ENCODE data around the gene FSTL1.

Gene FSTL1

GRCh38 chr3:120469440-120469839 lies 18.6 kb upstream of the FSTL1 start:
- no peaks in the 10 kb centered on the region for H3K27me3 ChIP-seq (ENCODE audit: control insufficient read depth, insufficient read depth, low read length, poor library complexity, severe bottlenecking)
- H3K27ac ChIP-seq (ENCODE audit: insufficient read depth, low read depth, low read length, poor library complexity, severe bottlenecking), result no peak overlapping the region
- 92 to 95% methylated on average over 3 of the region's 3 CpGs for WGBS, 2 experiments
- H3K4me3 ChIP-seq (ENCODE audit: insufficient read depth, low read depth, low read length), result no peak overlapping the region
- H3K36me3 ChIP-seq (ENCODE audit: control insufficient read depth, insufficient read depth, low read length), result no peaks in the 10 kb centered on the region
- H3K9me3 ChIP-seq (ENCODE audit: control insufficient read depth, low read length), result no peaks in the 10 kb centered on the region
- peaks cover 6% of the 10 kb centered on the region for H3K4me1 ChIP-seq (ENCODE audit: control insufficient read depth, insufficient read depth, low read length)

- Histone ChIP-seq H3K27me3 (ENCODE audit: control insufficient read depth, insufficient read depth, low read length, poor library complexity, severe bottlenecking) (no peaks in the 10 kb centered on the region), H3K4me1 (ENCODE audit: control insufficient read depth, insufficient read depth, low read length) (peaks cover 6% of the 10 kb centered on the region), H3K36me3 (ENCODE audit: control insufficient read depth, insufficient read depth, low read length) (no peaks in the 10 kb centered on the region), H3K4me3 (ENCODE audit: insufficient read depth, low read depth, low read length) (no peak overlapping the region), H3K9me3 (ENCODE audit: control insufficient read depth, low read length) (no peaks in the 10 kb centered on the region), H3K27ac (ENCODE audit: insufficient read depth, low read depth, low read length, poor library complexity, severe bottlenecking) (no peak overlapping the region)
- WGBS, 2 experiments, result 82 to 86% methylated on average over 5 of the region's 5 CpGs
These were observed 18.0 kb upstream of the FSTL1 start for GRCh38 chr3:120468635-120469295.

- H3K4me1 ChIP-seq (ENCODE audit: control insufficient read depth, insufficient read depth, low read length), result peaks cover 3% of the 10 kb centered on the region
- WGBS, 2 experiments, result 91 to 98% methylated on average over 4 of the region's 4 CpGs
- H3K36me3 ChIP-seq (ENCODE audit: control insufficient read depth, insufficient read depth, low read length), result no peaks in the 10 kb centered on the region
- H3K27ac ChIP-seq (ENCODE audit: insufficient read depth, low read depth, low read length, poor library complexity, severe bottlenecking), result no peak overlapping the region
- H3K27me3 ChIP-seq (ENCODE audit: control insufficient read depth, insufficient read depth, low read length, poor library complexity, severe bottlenecking), result no peaks in the 10 kb centered on the region
- no peaks in the 10 kb centered on the region for H3K9me3 ChIP-seq (ENCODE audit: control insufficient read depth, low read length)
- H3K4me3 ChIP-seq (ENCODE audit: insufficient read depth, low read depth, low read length), result no peak overlapping the region
These were observed 11.7 kb upstream of the FSTL1 start for GRCh38 chr3:120462409-120462959.

DNA sequence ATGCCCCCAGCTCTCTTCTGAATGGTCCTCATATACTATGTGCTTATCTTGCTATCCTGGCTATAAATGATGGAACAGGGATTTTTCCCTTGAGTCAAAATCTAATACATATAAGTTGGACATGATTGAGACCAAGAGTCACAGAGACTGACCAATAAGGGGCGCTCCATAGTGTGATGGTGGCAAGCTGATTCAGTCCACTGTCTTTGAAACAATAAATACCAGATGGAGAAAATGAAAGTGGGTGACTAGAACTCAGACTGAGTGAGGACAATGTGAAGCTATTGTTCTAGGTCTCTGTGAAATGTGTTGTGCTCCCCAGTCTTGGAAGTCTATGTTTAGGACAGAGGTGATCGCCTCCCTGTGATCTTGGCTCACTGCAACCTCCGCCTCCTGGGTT lies 10.6 kb upstream of the FSTL1 start:
- 84 to 92% methylated on average over 3 of the region's 3 CpGs for WGBS, 2 experiments

GRCh38 chr3:120460862-120461261 lies 10.1 kb upstream of the FSTL1 start:
- Histone ChIP-seq H3K4me1 (ENCODE audit: control insufficient read depth, insufficient read depth, low read length) (peaks cover 3% of the 10 kb centered on the region), H3K9me3 (ENCODE audit: control insufficient read depth, low read length) (no peaks in the 10 kb centered on the region), H3K36me3 (ENCODE audit: control insufficient read depth, insufficient read depth, low read length) (no peaks in the 10 kb centered on the region), H3K27ac (ENCODE audit: insufficient read depth, low read depth, low read length, poor library complexity, severe bottlenecking) (no peak overlapping the region), H3K4me3 (ENCODE audit: insufficient read depth, low read depth, low read length) (no peak overlapping the region), H3K27me3 (ENCODE audit: control insufficient read depth, insufficient read depth, low read length, poor library complexity, severe bottlenecking) (no peaks in the 10 kb centered on the region)
- WGBS, 2 experiments, result 94 to 95% methylated on average over 9 of the region's 9 CpGs

More for the DNA sequence above, 10.6 kb upstream of the FSTL1 start:
- H3K4me1 ChIP-seq (ENCODE audit: control insufficient read depth, insufficient read depth, low read length), result peaks cover 3% of the 10 kb centered on the region
- no peak overlapping the region for H3K27ac ChIP-seq (ENCODE audit: insufficient read depth, low read depth, low read length, poor library complexity, severe bottlenecking)
- H3K36me3 ChIP-seq (ENCODE audit: control insufficient read depth, insufficient read depth, low read length), result no peaks in the 10 kb centered on the region
- no peak overlapping the region for H3K4me3 ChIP-seq (ENCODE audit: insufficient read depth, low read depth, low read length)
- no peaks in the 10 kb centered on the region for H3K9me3 ChIP-seq (ENCODE audit: control insufficient read depth, low read length)
- H3K27me3 ChIP-seq (ENCODE audit: control insufficient read depth, insufficient read depth, low read length, poor library complexity, severe bottlenecking), result no peaks in the 10 kb centered on the region

DNA sequence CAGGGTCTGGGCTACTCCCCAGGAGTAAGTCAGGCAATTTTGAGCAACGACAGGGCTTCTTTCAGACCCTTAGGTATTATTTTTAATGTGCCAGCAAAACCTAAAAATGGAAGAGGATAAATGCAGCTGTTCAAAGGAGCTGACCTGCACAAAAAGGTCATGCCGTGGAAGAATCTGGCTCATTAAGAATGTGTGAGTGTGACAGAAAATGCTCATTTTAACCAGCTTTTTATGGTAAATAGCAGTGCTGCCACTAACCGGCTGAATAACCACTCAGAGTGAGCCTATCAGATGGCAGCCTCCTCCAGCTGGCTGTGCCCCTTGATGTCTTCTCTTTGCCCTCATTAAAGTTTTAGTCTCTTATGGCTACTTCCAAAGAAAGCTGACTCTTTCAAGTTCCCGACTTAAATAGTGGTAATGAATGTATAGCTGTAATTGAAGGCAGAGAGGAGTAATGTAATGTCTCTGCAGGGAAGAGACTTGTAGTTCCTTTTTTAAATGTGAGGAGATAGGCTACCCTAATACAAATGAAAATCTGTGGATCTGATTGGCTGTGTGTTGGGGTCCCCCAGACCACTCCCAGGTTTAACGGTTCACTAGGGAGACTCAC lies 9.5 kb upstream of the FSTL1 start:
- Histone ChIP-seq H3K27me3 (ENCODE audit: control insufficient read depth, insufficient read depth, low read length, poor library complexity, severe bottlenecking) (no peaks in the 10 kb centered on the region), H3K9me3 (ENCODE audit: control insufficient read depth, low read length) (no peaks in the 10 kb centered on the region), H3K4me1 (ENCODE audit: control insufficient read depth, insufficient read depth, low read length) (peaks cover 3% of the 10 kb centered on the region), H3K4me3 (ENCODE audit: insufficient read depth, low read depth, low read length) (no peak overlapping the region), H3K36me3 (ENCODE audit: control insufficient read depth, insufficient read depth, low read length) (no peaks in the 10 kb centered on the region), H3K27ac (ENCODE audit: insufficient read depth, low read depth, low read length, poor library complexity, severe bottlenecking) (no peak overlapping the region)
- WGBS, 2 experiments, result 91% methylated on average over 5 of the region's 5 CpGs

- no peak overlapping the region for H3K4me3 ChIP-seq (ENCODE audit: insufficient read depth, low read depth, low read length)
- H3K36me3 ChIP-seq (ENCODE audit: control insufficient read depth, insufficient read depth, low read length), result no peaks in the 10 kb centered on the region
- no peaks in the 10 kb centered on the region for H3K27me3 ChIP-seq (ENCODE audit: control insufficient read depth, insufficient read depth, low read length, poor library complexity, severe bottlenecking)
- no peak overlapping the region for H3K27ac ChIP-seq (ENCODE audit: insufficient read depth, low read depth, low read length, poor library complexity, severe bottlenecking)
- H3K4me1 ChIP-seq (ENCODE audit: control insufficient read depth, insufficient read depth, low read length), result peaks cover 3% of the 10 kb centered on the region
- WGBS, 2 experiments, result 92 to 93% methylated on average over 3 of the region's 3 CpGs
- no peaks in the 10 kb centered on the region for H3K9me3 ChIP-seq (ENCODE audit: control insufficient read depth, low read length)
These were observed 8.4 kb upstream of the FSTL1 start for GRCh38 chr3:120459196-120459595.

DNA sequence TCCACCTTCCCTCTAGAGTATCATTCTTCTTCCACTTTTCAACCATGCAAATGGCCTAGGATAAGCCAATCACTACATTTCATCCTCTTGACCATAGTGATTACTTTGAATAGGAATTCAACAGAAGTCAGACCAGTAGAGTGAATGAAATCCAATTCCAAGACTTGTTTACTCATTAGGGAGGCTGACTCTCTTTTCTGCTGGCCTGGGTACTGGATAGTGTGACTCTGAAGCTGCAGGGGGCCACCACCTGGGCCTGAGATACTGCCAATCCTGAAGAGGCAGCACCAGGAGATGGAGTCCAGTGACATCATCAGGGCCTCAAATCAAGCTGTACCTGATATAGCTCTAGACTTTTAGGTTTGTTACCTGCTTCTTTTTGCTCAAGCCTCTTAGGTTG lies 7.0 kb upstream of the FSTL1 start:
- no peaks in the 10 kb centered on the region for H3K36me3 ChIP-seq (ENCODE audit: control insufficient read depth, insufficient read depth, low read length)
- no peak overlapping the region for H3K4me3 ChIP-seq (ENCODE audit: insufficient read depth, low read depth, low read length)
- no peaks in the 10 kb centered on the region for H3K27me3 ChIP-seq (ENCODE audit: control insufficient read depth, insufficient read depth, low read length, poor library complexity, severe bottlenecking)
- no peaks in the 10 kb centered on the region for H3K9me3 ChIP-seq (ENCODE audit: control insufficient read depth, low read length)
- peaks cover 3% of the 10 kb centered on the region for H3K4me1 ChIP-seq (ENCODE audit: control insufficient read depth, insufficient read depth, low read length)
- H3K27ac ChIP-seq (ENCODE audit: insufficient read depth, low read depth, low read length, poor library complexity, severe bottlenecking), result no peak overlapping the region

- Histone ChIP-seq H3K27ac (ENCODE audit: insufficient read depth, low read depth, low read length, poor library complexity, severe bottlenecking) (no peak overlapping the region), H3K4me3 (ENCODE audit: insufficient read depth, low read depth, low read length) (no peak overlapping the region), H3K36me3 (ENCODE audit: control insufficient read depth, insufficient read depth, low read length) (no peaks in the 10 kb centered on the region), H3K27me3 (ENCODE audit: control insufficient read depth, insufficient read depth, low read length, poor library complexity, severe bottlenecking) (no peaks in the 10 kb centered on the region), H3K4me1 (ENCODE audit: control insufficient read depth, insufficient read depth, low read length) (peaks cover under 1% of the 10 kb centered on the region), H3K9me3 (ENCODE audit: control insufficient read depth, low read length) (no peaks in the 10 kb centered on the region)
- 93 to 100% methylated on average over 1 of the region's 1 CpG for WGBS, 2 experiments
These were observed 3.4 kb upstream of the FSTL1 start for GRCh38 chr3:120454076-120454689.

GRCh38 chr3:120452816-120453215 lies 2.0 kb upstream of the FSTL1 start:
- Histone ChIP-seq H3K27me3 (ENCODE audit: control insufficient read depth, insufficient read depth, low read length, poor library complexity, severe bottlenecking) (no peaks in the 10 kb centered on the region), H3K36me3 (ENCODE audit: control insufficient read depth, insufficient read depth, low read length) (no peaks in the 10 kb centered on the region), H3K27ac (ENCODE audit: insufficient read depth, low read depth, low read length, poor library complexity, severe bottlenecking) (no peak overlapping the region), H3K4me1 (ENCODE audit: control insufficient read depth, insufficient read depth, low read length) (peaks cover 14% of the 10 kb centered on the region), H3K4me3 (ENCODE audit: insufficient read depth, low read depth, low read length) (no peak overlapping the region), H3K9me3 (ENCODE audit: control insufficient read depth, low read length) (no peaks in the 10 kb centered on the region)
- WGBS, 2 experiments, result 77 to 81% methylated on average over 3 to 4 of the region's 4 CpGs

All from ectodermal cell (in vitro differentiated cells).